Inflammatory macrophage (primary cell): ENCODE results near the gene NAV2.

ENCODE experiments used
- DNase-seq, 2 donors: peaks; one replicate each; pipeline ENCODE4 v3.0.0-alpha.2; 2020 to 2022

NAV2 gene

DNA sequence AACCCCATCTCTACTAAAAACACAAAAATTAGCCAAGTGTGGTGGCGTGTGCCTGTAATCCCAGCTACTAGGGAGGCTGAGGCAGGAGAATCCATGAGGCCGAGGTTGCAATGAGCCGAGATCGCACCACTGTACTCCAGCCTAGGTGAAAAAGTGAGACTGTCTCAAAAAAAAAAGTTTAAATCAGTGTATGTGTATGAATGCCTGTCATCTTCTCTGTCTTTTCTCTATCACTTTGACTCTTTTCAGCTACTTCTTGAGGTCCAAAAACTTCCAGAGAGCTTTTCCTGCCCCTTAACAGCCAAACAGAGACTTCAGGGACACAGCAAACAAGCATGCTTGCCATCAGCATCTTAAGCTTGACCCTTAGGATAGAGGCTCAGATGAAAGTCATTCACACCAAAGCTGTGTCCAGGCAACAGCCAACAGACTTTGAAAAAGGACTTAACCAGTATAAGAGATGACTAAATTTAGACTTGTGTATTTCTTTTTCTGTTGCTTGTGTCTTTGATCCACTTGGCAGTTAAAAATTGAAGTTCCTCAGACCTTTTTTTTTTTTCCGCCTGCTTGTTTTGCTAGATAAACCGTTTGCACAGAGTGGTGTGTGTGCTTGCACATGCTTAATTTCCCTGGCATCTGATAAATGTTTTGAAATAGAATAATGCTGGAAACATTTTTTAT, 295.7 kb downstream of the NAV2 start:
- DNase-seq: no peak

DNA sequence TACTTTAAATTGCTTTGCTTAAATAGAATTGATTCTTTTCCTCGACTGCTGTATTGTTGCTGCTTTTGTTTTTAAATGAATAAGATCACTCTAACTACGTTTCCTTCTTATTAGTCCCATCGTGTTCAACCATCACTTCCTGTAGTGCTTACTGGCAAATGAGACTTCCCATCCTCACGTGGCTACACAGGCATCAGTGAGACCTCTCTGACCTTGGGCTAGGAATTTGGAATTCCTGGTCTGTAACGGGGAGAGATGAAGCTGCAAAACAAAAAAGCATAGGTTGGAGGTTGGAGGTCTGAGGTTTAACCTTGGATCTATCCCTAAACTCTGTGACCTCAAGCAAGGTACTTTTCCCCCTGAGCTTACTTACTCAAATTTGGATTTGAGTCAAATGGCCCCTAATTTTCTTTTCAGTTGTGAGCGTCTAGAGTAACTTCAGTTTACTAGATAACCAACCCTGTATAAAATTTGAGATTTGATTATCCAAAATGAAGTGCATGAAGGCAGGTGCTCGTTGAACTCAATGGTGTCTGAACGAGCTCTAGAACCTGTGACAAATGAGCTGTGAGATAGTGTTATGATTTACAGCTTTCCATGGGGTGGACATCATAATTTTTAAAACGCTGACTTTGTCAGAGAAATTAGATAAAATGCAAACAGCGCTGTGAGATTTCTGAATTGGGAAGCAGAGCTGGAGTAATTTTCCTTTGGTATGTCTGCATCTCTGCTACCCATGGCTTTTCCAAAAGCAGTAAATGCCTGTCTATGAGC, 296.4 kb downstream of the NAV2 start:
- no peak for DNase-seq

DNA sequence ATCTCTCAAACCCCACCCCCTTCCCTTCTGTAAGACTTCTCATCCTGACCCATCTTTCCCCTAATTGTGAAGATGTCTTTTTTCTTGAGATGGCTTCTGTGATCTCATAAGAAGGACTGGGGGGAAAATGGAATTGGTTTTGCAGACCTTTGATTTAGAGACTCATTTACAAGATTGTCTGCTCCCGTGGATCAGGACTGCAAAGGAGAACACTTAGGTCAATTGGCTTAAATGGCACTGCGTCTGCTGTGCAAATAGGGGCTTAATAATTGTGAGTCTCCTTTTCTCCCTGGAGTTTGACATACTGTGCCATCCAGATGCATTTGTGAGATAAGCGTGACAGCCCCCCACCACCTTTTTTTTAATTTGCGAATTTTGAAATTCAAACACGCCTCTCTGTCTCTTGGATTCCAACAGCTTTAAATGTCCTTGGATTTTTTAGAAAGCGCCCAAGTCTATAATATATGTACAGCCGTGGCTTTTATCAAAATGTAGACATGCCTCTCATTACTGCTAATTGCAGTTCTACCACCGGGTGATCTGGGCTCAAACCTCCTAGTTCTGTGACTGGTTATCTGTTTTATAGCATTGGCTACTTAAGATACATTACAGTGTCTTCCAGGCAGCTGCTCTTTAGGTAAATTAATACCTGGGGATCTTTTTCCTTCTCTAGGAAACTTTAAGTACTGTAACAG, 297.7 kb downstream of the NAV2 start:
- no peak for DNase-seq

DNA sequence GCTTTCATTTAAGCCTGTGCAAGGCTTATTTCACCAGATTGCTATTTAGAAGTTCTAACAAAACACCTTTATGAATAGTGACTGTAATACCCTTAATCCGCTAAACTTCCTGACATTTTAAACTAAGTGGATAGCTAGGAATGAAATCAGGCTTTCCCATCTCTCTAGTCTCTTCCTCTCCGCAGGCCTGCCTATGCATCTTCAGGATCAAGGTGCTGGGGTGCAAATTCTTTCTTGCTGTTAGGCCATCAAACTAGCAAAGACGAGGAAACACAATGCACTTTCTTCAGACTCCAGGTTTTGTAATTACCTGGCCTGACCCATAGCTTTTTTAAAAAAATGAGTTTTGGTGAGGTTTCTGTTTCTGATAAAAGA, 298.2 kb downstream of the NAV2 start:
- DNase-seq: no peak

DNA sequence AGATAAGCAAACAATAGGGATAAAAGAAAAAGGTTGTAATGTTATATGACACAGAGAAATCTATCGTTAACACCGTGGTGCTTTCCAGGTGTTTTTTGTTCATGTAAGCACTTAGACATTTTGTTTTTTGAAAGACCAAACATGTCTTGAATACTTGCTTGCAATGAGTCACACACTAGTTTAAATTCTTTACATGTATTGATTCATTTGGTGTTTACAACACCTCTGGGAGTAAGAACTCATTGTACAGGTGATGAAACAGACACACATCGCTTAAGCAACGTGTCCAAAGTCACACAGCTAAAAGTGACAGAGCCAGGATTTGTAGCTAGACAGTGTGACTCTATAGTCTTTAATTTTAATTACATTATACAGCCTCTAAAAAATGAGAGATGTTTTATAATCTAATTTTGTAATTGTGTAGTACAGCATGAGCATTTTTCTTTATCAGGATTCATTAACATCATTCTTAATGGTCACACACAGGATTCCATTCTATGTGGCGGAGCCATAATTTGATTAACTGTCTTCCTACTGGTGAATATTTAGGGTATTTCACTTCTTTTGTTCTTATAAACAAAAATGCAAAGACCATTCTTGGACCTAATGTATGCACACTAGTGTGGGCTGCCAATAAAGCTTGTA, 298.8 kb downstream of the NAV2 start:
- no peak for DNase-seq

GRCh38 chr11:20013346-20014066, 300.9 kb downstream of the NAV2 start:
- no peak for DNase-seq

DNA sequence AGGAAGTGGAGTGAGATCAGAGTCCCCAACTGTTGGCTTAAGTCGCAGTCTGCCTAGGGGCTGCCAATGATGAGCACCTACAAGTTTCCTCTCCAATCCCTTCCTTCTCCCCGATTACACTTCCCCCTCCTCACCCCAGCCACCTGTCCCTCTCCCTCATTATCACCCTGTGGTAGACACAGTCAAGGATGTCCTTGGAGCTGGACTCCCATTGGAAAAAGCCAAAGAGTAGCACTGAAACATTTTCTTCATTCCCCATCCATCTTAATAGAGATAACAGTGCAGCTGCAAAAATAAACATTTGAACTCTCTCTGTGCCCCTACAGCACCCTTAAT, 301.4 kb downstream of the NAV2 start:
- no peak for DNase-seq

DNA sequence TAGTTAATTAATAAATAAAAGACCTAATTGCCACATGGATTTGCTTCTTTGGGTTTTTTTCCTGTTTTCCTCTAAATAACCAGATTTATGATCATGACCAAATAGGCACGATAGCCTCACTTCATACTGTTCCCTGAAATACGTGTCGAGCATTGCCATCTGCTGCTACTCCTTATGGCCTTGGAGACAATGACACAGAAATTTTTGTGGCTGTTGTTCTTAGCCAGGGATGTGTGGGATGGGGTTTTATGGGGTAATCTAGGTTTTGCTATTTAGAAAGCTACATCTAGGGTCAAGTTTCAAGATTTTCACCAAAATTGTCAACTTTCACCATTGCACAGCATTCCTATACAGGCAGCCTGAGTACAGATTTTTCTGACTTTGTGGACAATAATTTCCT, 302.5 kb downstream of the NAV2 start:
- no peak for DNase-seq

DNA sequence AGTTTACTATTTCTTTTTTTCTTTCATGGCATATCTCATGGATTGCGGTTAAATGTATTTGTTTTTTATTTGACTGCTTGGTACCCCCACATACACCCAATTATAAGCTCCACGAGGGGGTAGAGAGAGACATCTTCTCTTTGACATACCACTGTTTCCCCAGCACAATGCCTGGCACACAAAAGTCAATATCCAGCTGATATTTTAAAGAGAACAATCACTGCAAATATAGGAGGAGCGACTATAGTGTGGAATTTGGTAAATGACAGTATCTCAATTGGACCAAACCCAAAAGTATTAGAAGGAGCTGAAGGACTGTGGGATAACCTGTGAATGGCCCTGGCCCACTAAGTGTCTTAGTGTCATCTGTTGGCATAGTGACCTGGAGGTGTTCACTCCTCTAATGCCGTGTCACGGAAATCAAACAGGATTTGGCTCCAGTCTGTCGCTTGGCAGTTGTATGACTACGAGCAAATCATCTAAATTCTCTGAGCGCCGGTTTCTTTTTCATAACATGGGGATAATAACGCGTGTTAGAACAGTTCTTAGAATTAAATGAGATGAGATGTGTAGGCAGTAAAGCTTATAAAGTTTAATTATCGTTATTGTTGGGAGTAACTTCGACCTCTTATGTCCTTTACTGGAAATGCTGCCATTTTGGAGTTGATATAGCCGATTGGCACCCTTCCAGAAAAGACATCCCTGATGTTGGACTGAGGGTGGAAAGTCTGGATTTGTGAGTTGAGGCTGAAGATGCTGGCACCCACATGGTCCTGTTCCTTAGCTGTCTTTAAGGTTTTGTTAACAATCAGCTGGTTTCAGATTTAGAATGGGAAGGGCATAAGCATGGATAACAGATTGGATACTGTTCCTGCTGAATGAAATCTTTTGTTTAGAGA, 303.1 kb downstream of the NAV2 start:
- DNase-seq: no peak

DNA sequence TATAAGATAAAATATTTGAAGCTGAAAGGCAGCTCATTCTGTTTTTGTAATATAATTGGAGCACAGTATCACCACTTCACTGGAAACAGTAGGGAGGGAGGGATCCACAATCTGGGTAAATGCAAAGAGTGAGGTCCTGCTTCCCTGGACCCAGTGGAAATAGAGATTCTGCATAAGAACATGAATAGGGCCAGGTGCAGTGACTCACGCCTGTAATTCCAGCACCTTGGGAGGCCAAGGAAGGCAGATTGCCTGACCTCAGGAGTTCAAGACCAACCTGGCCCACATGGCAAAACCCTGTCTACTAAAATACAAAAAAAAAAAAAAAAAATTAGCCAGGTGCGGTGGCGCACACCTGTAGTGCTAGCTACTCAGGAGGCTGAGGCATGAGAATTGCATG, 303.9 kb downstream of the NAV2 start:
- DNase-seq: no peak

DNA sequence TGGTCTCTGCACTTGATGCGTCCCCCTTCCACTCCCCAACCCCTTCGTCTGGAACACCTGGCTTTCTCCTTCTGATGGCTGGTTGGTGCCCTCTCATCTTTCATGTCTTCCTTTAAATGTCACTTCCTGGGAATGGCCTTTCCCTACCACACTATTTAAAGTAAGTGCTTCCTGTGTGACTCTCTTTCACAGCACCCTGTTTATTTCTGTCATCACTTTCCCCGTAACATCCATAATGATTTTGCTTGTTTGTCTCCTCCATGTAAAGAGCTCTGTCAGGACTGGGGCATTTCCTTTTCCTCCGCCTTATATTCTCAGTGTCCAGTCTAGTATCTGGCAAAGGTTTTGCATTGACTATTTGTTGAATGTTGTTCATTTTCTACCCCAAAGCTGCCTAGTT, 304.7 kb downstream of the NAV2 start:
- DNase-seq: no peak

DNA sequence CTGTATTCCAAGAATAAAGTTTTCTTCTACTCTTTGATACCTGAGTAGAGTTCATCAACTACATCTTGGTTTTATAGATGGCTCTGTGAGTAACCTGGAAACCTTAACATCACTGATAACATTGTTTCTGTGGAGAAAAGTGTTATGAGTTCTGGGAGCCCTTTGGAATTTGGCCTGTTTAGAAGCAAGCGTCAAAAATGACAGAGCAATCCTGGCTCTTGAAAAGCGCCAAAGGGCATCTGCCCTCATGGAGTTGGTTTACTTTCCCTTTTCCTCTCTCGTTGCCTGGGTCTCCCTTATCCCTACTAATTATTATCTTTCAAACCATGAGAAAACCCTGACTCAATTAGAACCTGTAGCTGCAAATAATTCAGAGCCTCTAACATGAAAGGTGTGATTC, 307.6 kb downstream of the NAV2 start:
- no peak for DNase-seq

DNA sequence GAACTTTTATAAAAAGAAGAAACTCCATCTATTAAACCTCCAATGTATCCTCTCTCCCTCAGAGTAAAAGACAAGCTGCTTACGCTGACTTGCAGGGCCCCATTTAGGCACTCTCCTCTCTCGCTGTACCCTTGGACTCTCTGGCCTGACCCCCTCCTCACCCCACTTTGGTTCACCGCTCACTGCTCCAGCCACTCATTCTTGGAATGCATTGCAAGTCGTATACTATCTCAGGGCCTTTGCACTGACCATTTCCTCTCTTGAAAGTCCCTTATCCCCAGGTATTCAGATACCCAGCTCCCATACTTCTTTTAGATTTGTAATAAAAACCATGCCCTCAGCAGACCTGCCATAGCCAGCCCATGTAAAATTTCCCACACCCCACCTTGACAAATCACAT, 308.1 kb downstream of the NAV2 start:
- no peak for DNase-seq

DNA sequence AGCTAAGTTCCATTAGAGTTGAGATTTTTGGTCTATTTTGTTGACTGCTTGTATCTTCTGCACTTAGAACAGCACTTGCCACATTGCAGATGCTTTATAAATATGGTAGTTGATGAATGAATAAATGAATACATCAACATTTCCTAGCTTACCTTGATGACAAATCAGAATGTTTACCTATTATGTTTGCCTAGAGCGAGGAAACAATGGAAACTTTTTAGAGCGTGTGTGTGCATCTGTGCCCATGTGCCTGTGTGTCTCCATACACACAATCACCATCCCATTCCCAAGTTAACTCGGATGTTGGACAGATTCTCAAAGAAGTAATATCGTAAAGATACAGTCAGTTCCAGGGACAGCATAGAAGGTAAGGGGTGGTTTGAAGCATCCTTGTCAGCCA, 308.6 kb downstream of the NAV2 start:
- no peak for DNase-seq

- DNase-seq: no peak
Observed at GRCh38 chr11:20021771-20022362, 309.2 kb downstream of the NAV2 start.

DNA sequence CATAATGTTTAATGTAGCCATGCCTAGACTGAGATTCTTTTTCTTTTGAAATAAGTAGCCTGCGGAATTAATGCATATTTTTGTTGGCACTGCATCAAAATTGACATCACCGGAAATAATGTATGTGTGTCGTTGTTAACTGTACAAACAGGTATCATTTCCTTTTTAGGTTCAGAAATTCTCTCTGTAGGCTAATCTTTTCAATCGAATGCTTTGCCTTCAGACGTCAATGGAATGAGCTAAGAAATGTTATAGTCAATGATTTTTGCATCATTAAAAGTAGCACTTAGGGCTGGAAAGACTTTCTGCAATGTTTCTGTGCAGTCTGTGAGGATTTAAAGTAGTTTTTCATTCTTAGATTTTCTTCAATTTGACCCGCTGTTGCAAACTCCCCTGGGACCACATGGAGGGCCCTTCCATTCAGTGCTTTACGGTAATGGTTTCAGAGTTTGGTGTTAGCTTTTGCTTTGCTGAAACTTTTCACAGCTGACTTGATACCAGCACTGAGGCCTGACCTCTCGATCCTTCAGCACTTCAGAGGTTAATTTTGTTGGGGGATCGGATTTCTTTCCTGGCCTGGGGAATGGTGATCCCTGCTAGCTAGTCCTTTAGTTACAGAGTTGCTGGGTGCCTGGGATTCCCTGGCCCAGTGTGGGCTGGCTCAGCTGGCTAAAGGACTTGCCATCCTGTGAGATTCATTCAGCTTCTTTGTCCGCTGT, 309.9 kb downstream of the NAV2 start:
- DNase-seq: no peak

DNA sequence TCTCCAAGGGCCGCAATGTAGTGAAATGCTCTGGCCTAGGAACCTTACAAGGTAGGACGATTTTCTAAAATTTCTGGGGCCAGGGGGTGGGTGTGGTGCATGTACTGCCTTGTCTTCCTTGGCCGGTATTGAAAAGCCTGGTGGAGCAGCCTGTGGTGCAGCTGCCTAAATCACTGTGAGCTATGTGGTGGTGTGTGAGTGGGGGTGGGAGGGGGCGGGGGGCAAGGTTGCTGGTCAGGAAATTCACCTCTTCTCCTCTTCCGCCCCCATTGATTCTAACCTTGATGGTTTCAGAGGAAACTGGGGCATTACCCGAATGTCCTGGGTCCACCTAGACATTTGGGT, 310.4 kb downstream of the NAV2 start:
- DNase-seq: no peak

DNA sequence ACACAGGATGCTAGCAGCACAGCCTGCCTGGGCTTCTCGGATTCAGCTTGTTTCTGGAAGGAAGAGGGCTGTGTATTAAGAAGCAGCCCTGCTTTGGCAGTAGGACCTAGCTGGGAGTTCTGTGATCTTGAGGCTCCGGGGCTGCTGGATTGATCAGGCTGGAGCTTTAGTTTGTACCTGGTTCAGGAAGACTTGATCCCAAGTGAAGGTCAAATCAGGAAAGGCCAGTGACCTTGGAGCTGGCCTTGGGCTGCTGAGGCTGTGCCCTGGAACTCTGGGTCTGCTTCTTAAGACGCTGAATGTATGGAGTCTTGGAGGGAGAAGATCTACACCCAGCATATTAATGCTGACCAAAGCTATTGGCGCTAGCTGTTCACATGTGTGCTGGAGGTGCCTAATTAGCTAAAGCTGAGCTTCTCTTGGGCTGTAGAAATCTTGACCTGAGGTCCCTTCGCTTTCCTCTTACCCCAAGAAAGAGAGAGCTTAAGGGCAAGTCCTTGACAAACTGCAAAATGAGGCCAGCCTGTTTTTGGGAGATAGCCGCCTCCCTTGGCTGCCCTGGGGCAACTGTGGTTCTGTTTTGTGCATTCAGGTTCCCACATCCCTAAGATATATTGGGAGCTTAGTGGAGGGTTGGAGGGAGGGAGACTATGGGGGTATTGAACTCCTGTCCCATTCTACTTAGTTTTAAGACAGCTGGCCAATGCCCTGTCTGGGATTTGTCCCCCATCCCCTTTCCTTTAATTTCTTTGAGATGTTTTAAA, 311.7 kb downstream of the NAV2 start:
- no peak for DNase-seq

DNA sequence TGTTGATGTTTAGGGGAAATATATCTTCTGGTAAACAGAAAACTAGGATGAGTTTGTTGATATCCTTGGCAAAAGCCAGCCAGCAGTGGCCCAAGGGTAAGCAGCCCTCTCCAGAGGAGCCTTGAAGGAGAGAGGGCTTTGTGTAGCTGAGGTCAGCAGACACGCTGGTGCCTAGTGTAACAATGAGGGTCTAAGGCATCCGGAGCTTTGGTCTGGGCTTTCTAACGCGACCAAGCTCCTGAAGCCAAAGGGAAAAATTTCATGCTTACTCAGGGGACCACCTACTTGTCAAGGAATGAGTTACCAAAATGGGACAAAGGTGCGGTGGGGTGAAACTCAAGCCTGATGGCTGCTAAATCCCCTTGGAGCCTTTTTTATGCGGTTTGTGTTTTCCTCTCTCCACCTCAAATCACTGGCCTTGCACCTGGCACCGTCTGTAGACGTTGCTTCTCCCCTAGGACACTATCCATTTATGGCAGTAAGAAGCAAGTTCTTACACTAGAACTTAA, 312.7 kb downstream of the NAV2 start:
- DNase-seq: no peak
